Activated CD4-positive, alpha-beta T cell treated with anti-CD3 and anti-CD28 coated beads, Interleukin-2, amount 50 U/mL, for 48 hours (primary cell): ENCODE results near the gene F2RL1.
"Not testable (repeated sequence)": the region's sequence is repeated elsewhere in the genome, so short reads cannot be mapped to it uniquely, and the experiment has no call there.

Experiments used
- DNase-seq, 2 experiments: peaks; one replicate each; pipeline ENCODE4 v3.0.0-alpha.2; 2020

F2RL1 gene

DNA sequence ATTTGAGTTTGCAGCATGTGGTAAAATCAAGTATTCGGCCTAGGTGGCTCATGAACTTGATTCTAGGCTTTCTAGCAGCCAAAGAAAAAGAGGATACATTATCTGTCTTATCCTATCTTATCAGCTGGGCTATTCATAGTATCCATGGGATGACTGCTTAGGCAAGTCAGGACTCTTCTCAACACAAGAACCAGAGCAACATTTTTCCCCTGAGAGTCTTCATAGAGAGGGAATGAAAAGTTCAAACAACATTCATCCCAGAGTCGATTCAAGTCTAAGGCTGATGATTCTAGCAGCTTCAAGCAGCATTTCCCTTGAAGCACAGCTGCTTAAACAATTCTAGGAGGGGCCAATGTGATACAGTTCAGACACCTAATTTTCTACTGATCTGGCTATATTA lies 33.9 kb downstream of the F2RL1 start:
- DNase-seq: no peak

DNA sequence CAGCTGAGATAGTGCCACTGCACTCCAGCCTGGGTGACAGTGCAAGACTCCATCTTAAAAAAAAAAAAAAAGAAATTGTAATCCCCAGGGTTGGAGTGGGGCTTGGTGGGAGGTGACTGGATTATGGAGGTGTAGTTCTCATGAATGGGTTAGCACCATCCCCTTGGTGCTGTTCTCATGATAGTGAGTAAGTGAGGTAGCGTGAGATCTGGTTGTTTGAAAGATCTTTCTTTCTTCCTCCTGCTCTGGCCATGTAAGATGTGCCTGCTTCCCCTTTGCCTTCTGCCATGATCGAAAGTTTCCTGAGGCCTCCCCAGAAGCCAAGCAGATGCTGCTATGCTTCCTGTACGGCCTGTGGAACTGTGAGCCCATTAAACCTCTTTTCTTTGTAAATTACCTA lies 34.9 kb downstream of the F2RL1 start:
- not testable (repeated sequence) for DNase-seq

DNA sequence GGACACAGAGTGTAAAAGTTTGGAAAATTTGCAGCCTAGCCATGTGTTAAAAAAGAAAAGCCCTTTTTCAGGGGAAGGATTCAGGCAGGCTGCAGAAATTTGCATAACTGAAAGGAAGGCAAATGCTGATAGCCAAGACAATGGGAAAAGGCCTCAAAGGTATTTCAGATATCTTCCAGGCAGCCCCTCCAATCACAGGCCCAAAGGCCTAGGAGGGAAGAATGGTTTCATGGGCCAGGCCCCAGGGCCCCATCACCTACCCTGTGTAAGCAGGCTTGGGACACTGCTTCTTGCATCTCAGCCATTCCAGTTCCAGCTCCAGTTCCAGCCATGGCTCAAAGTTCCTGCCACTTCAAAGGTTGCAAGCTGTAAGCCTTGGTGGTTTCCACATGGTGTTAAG lies 35.8 kb downstream of the F2RL1 start:
- DNase-seq: no peak

DNA sequence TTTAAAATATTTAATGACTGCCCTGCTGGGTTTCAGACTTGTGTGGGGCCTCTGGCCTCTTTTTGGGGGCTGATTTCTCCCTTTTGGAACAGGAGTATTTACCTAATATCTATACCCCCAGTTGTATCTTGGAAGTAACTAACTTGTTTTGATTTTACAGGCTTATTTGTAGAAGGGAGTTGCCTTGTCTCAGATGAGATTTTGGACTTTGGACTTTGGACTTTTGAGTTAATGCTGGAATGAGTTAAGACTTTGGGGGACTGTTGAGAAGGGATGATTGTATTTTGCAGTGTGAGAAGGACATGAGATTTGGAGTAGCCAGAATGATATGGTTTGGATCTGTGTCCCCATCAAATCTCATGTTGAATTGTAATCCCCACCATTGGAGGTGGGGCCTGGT lies 36.7 kb downstream of the F2RL1 start:
- not testable (repeated sequence) for DNase-seq

DNA sequence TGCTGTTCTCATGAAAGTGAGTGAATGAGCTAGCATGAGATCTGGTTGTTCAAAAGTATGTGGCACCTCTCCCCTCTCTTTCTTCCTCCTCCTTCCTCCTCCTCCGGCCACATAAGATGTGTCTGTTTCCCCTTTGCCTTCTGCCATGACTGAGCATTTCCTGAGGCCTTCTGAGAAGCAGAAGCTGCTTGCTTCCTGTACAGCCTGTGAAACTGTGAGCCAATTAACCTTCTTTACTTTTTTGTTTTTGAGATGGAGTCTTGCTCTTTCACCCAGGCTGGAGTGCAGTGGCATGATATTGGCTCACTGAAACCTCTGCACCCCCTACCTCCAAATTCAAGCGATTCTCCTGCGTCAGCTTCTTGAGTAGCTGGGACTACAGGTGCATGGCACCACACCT lies 37.1 kb downstream of the F2RL1 start:
- DNase-seq: peak; percentile 18 to 26

DNA sequence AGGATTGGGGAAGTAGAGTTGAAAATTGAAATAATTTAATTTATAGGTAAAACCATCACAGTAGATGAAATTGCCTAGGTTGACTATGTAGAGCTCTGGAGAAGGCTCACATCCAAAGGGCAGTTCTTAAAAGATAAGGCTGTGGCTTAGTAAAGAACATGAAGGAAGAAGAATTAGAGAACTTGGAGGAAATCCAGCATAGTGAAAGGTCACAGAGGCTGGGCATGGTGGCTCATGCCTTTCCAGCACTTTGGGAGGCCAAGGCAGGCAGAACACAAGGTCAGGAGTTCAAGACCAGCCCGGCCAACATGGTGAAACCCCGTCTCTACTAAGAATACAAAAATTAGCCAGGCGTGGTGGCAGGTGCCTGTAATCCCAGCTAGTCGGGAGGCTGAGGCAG lies 38.0 kb downstream of the F2RL1 start:
- not testable (repeated sequence) for DNase-seq

DNA sequence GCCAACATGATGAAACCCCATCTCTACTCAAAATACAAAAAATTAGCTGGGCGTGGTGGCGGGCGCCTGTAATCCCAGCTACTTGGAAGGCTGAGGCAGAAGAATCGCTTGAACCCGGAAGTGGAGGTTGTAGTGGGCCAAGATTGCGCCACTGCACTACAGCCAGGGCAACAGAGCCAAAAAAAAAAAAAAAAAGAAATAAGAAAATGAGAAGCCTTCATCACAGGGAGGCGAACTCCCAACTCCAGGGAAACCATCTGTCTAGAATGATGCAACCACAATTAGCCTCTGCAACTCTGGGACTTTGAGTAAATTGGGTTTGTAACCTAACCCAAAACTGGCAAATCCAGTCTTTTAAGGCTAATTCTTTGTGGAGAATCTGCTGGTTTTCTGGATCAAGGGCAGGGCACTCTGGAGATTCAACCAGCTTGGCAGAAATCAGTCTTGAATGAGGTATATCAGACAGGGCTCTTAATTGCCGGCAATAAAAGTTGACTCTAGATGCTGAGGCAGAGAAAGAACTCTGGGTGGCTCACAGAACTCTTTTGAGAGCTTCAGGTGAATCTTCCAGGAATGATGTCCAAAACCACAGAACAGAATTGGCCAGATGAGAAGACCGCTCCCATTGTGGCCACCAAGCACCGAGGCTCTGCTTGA lies 40.9 kb downstream of the F2RL1 start:
- DNase-seq: no peak

DNA sequence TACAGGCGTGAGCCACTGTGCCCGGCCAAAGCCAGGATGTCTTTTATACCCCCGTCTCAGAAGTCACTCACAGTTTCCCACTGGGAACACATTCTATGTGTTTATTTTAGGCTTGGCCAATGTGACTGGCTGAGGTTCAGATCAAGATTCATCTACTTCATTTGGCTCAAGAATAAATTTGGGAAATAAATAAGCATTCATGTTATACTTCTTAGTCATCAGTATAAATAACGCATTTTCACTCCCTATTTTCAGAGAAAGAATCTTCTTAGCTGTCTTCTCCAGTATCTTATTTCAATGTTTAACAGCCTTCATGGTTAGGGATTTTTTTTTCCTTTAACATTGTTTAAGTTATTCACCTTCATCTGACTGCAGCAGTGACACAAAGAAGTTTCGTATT lies 42.8 kb downstream of the F2RL1 start:
- no peak for DNase-seq

DNA sequence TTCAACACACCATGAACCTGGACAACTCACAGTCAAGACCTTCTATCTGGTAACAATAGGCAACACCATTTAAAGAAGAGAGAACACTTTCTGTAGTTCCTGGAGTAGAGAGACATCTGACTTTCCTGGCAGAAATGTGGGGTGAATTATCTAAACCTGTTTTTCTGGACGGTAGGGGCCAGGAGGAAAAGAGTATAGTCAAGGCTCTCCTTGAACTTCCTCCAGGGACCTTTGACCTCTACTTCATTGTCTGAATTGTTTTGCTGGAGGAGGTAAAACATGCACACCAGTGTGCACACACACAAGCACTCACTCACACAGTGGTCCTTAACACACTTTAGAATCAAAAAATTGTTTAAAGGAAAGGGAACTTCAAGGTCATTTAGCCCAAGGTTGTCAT lies 44.2 kb downstream of the F2RL1 start:
- no peak for DNase-seq

DNA sequence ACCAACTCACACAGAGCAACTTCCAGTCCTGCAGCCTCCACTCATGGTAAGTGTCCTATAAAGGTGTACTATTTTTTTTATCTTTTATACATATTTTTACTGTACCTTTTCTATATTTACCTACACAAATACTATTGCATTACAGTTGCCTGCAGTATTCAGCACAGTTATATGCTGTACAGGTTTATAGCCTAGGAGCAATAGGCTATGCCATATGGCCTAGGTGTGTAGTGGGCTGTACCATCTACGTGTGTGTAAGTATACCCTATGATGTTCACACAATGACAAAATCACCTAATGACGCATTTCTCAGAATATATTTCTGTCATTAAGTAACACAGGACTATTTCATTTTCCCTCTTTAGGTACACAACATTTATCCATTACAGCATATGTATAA lies 47.7 kb downstream of the F2RL1 start:
- no peak for DNase-seq

DNA sequence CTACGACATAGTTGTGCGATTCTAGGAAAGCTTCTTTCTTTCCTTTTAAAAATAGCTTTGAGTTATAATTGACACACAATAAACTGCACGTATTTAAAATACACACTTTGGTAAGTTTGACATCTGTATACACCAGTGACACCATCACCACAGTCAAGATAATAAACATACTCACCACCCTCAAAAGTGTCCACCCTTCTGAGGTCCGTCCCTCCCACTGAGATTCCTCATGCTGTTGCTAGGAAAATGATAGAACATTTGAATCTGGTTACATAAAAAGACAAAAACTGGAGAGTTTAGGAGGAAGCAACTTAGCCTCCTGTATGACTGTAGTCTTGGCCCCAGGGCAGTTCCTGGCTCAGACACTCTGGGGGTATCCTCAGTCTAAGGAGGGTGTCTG lies 48.2 kb downstream of the F2RL1 start:
- DNase-seq: no peak

DNA sequence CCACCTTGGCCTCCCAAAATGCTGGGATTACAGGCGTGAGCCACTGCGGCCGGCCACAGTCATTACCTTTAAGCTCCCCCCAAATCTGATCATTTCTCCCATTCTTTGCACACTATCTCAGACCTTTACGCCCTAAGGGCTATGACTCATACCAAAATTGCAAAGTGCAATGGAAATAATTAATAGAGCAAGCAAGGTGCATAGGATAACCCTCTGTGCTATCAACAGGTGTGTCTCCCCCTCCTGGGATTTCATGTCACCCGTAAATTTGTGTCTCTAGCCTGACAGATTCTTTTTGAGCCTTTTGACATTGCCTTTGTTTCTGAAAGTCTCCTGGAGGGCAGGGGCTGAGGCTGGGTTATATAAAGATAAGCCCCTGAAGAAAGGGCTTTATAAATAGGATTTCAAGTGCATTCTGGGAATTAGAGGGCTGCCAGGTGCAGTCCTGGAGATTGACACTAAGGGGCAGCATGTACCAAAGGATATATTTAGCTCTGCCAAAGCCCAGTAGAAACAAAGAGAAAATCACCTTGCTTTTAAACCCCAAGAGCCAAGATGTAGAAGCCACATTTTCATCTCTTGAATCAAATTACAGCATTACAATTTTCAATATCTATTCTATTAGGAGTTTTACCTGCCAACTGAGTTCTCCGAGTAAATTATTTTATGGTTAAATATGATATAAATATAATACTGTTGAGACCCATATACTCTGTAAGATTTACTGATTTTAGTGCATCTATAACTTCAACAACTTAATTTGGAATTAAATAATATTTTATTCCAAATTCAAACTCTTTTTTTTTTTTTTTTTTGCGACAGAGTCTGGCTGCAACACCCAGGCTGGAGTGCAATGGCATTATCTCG lies 49.2 kb downstream of the F2RL1 start:
- DNase-seq: peak; percentile 66 to 75

DNA sequence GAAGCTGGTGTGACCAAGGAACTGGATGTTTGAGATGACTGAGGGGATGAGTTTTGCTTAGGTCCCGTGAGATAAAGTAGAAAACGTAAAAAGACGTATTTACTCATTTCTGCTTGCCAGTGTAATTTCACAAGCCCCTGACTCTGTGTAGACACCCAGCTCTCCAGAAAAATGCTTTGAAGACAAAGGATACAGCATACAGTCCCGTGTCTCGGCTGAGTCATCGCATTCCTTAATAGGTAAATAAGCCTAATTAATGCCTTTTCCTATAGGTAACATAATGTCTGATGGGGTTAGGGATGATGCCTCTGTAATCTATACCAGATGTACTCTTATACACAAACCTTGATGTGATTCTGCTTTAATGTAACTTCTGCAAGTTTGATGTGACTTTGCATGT lies 51.2 kb downstream of the F2RL1 start:
- DNase-seq: no peak

DNA sequence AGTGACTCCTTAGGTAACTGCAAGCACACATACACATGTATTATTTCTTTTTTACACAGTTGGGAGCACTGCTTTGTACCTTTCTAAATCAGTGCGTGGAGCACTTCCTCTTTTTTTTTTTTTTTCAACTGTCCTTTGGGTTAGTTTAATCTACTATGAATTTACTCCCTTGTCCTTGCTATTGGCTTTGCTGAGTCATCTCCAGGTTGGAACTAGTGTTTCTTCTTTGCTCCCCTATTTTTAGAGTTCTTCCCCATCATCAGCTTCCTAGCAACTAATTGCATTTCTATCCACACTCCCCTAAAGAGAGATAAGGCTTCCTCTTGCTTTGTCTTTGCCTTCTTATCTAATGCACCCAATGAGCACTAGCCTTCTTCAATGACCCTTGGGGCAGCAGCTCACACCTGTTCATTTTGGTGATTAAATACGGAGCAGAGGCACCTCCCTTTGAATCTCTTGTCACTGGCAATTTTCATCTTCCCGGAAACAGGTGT lies 55.3 kb downstream of the F2RL1 start:
- DNase-seq: no peak
